Parathyroid adenoma (tissue), 2 donors: ENCODE results near the gene SLC39A6.
"Not testable (repeated sequence)": the region's sequence is repeated elsewhere in the genome, so short reads cannot be mapped to it uniquely, and the experiment has no call there.

ENCODE experiments used
- H2AFZ ChIP-seq: fragments of 300-600 bp; sonication (generic); one replicate; pipeline ENCODE4 v1.7.0; 2017; ENCODE audit warnings: antibody characterized with exemption, mild to moderate bottlenecking
- H3K27ac ChIP-seq: fragments of 300-600 bp; sonication (generic); one replicate; pipeline ENCODE4 v1.7.0; 2017
- H3K27me3 ChIP-seq: fragments of 300-600 bp; sonication (generic); one replicate; pipeline ENCODE4 v1.7.0; 2017; ENCODE audit warnings: low read length; ENCODE audit not compliant: control insufficient read depth, insufficient read depth
- H3K36me3 ChIP-seq: fragments of 300-600 bp; sonication (generic); one replicate; pipeline ENCODE4 v1.7.0; 2017; ENCODE audit warnings: low read length; ENCODE audit not compliant: control insufficient read depth, insufficient read depth
- H3K4me1 ChIP-seq: fragments of 300-600 bp; sonication (generic); one replicate; pipeline ENCODE4 v1.7.0; 2017; ENCODE audit warnings: control low read depth
- H3K4me2 ChIP-seq: fragments of 300-600 bp; sonication (generic); one replicate; pipeline ENCODE4 v1.7.0; 2017; ENCODE audit warnings: low read length
- H3K4me3 ChIP-seq: fragments of 300-600 bp; sonication (generic); one replicate; pipeline ENCODE4 v1.7.0; 2017; ENCODE audit warnings: low read depth, low read length
- H3K79me2 ChIP-seq: fragments of 300-600 bp; sonication (generic); one replicate; pipeline ENCODE4 v1.7.0; 2017; ENCODE audit warnings: control low read depth
- H3K9ac ChIP-seq: fragments of 300-600 bp; sonication (generic); one replicate; pipeline ENCODE4 v1.7.0; 2017; ENCODE audit warnings: mild to moderate bottlenecking
- H3K9me3 ChIP-seq: fragments of 300-600 bp; sonication (generic); one replicate; pipeline ENCODE4 v1.7.0; 2017; ENCODE audit warnings: low read length; ENCODE audit not compliant: control insufficient read depth
- TF ChIP-seq, protein P1 (sequence below): fragments of 300-600 bp; sonication (generic); IDR thresholded peaks from one replicate; pipeline ENCODE4 v1.7.0; 2017; ENCODE audit warnings: antibody characterized with exemption, mild to moderate bottlenecking
- donor health status: primary hyperparathyroidism.

The SLC39A6 gene

GRCh38 chr18:36067055-36067957, 61.8 kb downstream of the SLC39A6 start, which contains the start of gene RPRD1A:
Gene RPRD1A (minus strand): TSS chr18:36067559. CDS start chr18:36067404, 155 bp downstream.
- Histone ChIP-seq H3K4me3 (peak within 1 kb of the TSS; percentile 82), H2AFZ (peak within 1 kb of the TSS; percentile 76), H3K9me3 (no peaks in the 10 kb centered on the region), H3K4me1 (peaks cover 3% of the 10 kb centered on the region), H3K27me3 (no peaks in the 10 kb centered on the region), H3K36me3 (no peaks in the 10 kb centered on the region), H3K9ac (peak within 1 kb of the TSS; percentile 89), H3K4me2 (peak within 1 kb of the TSS; percentile 54), H3K79me2 (peaks cover 24% of the 10 kb centered on the region), H3K27ac (peak within 1 kb of the TSS; percentile 68)
- TF ChIP-seq, protein P1, sequence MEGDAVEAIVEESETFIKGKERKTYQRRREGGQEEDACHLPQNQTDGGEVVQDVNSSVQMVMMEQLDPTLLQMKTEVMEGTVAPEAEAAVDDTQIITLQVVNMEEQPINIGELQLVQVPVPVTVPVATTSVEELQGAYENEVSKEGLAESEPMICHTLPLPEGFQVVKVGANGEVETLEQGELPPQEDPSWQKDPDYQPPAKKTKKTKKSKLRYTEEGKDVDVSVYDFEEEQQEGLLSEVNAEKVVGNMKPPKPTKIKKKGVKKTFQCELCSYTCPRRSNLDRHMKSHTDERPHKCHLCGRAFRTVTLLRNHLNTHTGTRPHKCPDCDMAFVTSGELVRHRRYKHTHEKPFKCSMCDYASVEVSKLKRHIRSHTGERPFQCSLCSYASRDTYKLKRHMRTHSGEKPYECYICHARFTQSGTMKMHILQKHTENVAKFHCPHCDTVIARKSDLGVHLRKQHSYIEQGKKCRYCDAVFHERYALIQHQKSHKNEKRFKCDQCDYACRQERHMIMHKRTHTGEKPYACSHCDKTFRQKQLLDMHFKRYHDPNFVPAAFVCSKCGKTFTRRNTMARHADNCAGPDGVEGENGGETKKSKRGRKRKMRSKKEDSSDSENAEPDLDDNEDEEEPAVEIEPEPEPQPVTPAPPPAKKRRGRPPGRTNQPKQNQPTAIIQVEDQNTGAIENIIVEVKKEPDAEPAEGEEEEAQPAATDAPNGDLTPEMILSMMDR = no peak

DNA sequence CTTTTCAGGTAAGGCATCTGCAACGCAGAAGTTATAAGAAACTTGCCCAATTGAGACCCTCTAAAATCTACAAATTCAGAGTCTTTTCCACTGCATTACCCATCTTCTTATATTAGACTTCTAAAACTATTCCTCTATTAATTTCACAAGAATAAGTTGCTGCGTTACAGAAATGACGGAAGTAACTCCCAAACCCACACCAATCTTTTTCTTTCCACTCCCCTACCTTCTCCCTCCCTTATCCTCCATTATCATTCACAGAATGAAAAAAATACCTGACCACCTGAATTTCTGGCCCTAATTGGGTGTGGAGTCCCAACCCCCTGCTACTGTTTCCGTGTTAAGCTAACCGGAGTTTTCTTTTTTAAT, 62.5 kb downstream of the SLC39A6 start:
- TF ChIP-seq, protein P1 = no peak
- Histone ChIP-seq H3K27me3 (no peaks in the 10 kb centered on the region), H2AFZ (peak overlapping the region; percentile 76), H3K4me3 (peak overlapping the region; percentile 82), H3K9me3 (no peaks in the 10 kb centered on the region), H3K4me1 (peaks cover 3% of the 10 kb centered on the region), H3K4me2 (peak overlapping the region; percentile 54), H3K9ac (peak overlapping the region; percentile 89), H3K79me2 (peaks cover 24% of the 10 kb centered on the region), H3K36me3 (no peaks in the 10 kb centered on the region), H3K27ac (peak overlapping the region; percentile 68)

DNA sequence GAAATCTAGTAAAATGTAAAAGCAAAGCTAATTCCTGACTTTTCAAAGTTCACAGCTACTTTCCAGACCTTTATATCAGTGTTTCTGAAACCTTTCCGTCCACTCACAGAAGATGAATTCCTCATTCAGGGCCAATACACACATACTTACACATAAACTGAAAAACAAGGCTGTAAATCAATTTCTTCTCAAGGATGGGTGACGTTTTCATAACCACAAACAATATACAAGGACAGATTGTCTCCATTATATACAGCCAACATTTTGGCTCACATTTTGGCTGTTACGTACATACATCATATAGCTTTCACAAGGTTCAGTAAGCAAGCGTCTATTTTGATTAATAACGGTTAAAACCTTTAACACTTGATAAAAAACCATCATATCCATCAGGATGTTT, 63.1 kb downstream of the SLC39A6 start:
- Histone ChIP-seq H3K9me3 (no peaks in the 10 kb centered on the region), H3K4me1 (peaks cover 3% of the 10 kb centered on the region), H3K4me3 (peak overlapping the region; percentile 82), H3K27me3 (no peaks in the 10 kb centered on the region), H3K4me2 (peak overlapping the region; percentile 54), H3K27ac (no peak overlapping the region), H3K36me3 (no peaks in the 10 kb centered on the region), H3K79me2 (peaks cover 24% of the 10 kb centered on the region), H2AFZ (no peak overlapping the region), H3K9ac (no peak overlapping the region)
- TF ChIP-seq, protein P1 = no peak

DNA sequence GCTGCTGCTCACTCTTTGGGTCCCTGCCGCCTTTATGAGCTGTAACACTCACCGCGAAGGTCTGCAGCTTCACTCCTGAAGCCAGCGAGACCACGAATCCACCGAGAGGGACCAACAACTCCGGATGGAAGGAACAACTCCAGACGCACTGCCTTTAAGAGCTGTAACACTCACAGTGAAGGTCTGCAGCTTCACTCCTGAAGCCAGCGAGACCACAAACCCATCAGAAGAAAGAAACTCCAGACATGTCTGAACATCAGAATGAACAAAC, 64.4 kb downstream of the SLC39A6 start:
- H3K4me2 ChIP-seq, H3K4me3 ChIP-seq, H2AFZ ChIP-seq, H3K27me3 ChIP-seq, H3K36me3 ChIP-seq, H3K9me3 ChIP-seq, H3K9ac ChIP-seq, H3K4me1 ChIP-seq, H3K27ac ChIP-seq: not testable (repeated sequence)
- peaks cover 34% of the 10 kb centered on the region for H3K79me2 ChIP-seq

GRCh38 chr18:36064027-36064808, 64.9 kb downstream of the SLC39A6 start:
- Histone ChIP-seq H3K4me1 (peaks cover 3% of the 10 kb centered on the region), H2AFZ (no peak overlapping the region), H3K9me3 (no peaks in the 10 kb centered on the region), H3K79me2 (peaks cover 34% of the 10 kb centered on the region), H3K27me3 (no peaks in the 10 kb centered on the region), H3K9ac (no peak overlapping the region), H3K36me3 (no peaks in the 10 kb centered on the region), H3K27ac (no peak overlapping the region), H3K4me3 (no peak overlapping the region), H3K4me2 (no peak overlapping the region)
- TF ChIP-seq, protein P1 = no peak
